ENCODE data around the gene PYCR2.
A peak's percentile ranks its signal among the peaks of the same experiment; 100 is the strongest.
"Not testable (repeated sequence)": the region's sequence is repeated elsewhere in the genome, so short reads cannot be mapped to it uniquely, and the experiment has no call there.

The PYCR2 gene

GRCh38 chr1:225923692-225924555 is at the start of gene PYCR2:
PYCR2 (minus strand) TSS chr1:225924250; CDS start chr1:225924110, 140 bp downstream.
- peak; percentile 91 for DNase-seq (ENCODE audit: low read depth)

- DNase-seq (ENCODE audit: low read depth) = no peak
Measured at GRCh38 chr1:225973158-225973557, 49.1 kb upstream of the PYCR2 start.

DNA sequence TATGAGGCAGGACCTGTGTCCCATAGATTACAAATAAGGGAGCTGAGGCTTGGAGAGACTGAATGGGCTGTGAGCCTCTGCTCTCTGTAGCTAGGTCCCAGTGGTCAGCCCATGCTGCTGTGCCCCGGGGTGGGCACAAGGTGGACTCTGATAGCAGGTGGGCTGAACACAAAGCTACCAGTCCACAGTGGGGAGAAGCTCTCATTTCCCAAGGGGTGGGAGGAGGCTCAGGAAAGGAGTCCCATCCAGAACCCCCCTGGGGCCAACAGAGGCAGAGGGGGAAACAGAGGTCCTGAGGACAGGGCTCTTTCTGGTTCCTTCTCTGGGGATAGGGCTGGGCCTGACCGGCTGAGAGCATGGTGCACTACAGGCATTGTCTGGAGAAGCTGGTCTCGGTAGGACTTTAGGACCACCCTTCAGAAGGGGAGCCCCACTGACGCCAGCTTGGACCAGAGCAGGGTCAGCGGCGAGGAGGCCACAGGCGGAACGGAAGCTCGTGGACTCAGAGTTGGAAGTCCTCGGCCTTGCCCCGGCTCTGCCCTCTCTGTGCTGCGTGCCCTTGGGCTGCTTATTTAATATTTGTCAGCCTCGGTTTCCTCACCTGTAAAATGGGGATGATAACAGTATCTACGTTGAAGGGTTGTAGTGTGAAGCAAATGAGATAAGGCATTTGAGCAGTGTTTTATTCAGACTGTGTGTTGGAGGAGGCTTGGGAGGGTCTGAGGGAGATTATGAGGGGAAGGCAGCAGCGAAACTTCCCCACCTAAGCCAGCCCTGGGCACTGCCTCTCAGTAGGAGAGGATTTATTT is 48.5 kb upstream of the PYCR2 start:
- DNase-seq (ENCODE audit: low read depth) = no peak

DNA sequence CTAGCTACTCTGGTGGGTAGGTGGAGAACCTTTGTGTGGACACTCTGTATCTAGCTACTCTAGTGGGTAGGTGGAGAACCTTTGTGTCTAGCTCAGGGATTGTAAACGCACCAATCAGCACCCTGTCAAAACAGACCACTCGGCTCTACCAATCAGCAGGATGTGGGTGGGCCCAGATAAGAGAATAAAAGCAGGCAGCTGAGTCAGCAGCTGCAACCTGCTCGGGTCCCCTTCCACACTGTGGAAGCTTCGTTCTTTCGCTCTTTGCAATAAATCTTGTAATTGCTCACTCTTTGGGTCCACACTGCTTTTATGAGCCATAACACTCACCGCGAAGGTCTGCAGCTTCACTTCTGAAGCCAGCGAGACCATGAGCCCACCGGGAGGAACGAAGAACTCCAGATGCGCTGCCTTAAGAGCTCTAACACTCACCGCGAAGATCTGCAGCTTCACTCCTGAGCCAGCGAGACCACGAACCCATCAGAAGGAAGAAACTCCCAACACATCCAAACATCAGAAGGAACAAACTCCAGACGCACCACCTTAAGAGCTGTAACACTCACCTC is 46.6 kb upstream of the PYCR2 start:
- not testable (repeated sequence) for DNase-seq (ENCODE audit: low read depth)

GRCh38 chr1:225969751-225970150 is 45.7 kb upstream of the PYCR2 start:
- DNase-seq (ENCODE audit: low read depth) = not testable (repeated sequence)

GRCh38 chr1:225965231-225965630 is 41.2 kb upstream of the PYCR2 start:
- no peak for DNase-seq (ENCODE audit: low read depth)

DNA sequence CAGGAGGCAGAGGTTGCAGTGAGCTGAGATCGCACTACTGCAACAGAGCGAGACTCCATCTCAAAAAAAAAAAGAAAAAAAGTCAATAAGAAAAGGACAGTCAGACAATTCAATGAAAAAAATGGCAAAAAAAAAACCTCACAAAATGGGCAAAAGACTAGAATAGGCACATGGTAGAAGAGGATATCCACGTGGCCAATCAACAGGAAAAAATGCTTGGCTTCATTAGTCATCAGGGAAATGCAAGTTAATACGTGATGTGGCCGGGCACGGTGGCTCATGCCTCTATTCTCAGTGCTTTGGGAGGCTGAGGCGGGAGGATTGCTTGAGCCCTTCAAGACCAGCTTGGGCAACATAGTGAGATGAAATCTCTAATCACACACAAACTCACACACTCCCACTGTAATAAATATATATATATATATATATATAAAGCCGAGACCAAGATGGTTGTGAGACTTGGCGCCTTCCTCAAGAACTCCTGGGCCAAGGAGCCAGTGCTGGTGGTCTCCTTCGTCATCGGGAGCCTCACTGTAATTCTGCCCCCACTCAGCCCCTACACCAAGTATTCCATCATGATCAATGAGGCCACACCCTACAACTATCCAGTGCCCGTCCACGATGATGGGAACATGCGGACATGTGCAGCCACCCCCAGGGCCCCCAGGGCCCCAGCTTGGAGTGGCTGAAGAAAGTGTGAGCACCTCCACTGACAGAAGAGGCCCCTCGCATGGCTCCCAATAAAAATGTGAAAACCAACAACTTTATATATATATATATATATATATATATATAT is 39.9 kb upstream of the PYCR2 start:
- DNase-seq (ENCODE audit: low read depth) = no peak

- peak; percentile 36 for DNase-seq (ENCODE audit: low read depth)
Measured at GRCh38 chr1:225962440-225962975, 38.5 kb upstream of the PYCR2 start.

DNA sequence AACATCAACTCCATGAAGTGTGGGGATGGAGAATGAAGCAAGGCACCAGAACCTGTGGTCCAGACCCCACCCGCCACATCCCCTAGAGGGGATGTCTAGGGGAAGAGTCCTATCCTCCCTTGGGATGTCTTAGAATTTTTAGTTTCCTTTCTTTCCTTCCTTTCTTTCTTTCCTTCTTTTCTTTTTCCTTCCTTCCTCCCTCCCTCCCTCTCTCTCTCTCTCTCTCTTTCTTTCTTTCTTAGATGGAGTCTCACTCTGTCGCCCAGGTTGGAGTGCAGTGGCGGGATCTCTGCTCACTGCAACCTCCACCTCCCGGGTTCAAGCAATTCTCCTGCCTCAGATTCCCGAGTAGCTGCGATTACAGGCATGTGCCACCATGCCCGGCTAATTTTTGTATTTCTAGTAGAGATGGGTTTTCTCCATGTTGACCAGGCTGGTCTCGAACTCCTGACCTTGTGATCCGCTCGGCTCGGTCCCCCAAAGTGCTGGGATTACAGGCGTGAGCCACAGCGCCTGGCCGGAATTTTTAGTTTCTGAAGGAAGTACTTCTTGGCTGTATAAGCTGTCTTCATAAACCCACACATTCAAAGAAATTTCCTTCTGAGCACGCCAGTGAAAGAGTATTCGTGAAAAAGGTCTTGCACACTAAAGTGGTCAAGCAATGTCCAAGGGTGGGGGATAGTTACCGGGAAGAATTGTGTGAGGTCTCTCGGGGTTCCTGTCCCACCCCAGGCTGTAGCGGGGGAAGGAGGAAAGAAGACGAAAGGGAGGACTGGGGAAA is 37.8 kb upstream of the PYCR2 start:
- no peak for DNase-seq (ENCODE audit: low read depth)

- no peak for DNase-seq (ENCODE audit: low read depth)
Measured at GRCh38 chr1:225958041-225958440, 34.0 kb upstream of the PYCR2 start.

DNA sequence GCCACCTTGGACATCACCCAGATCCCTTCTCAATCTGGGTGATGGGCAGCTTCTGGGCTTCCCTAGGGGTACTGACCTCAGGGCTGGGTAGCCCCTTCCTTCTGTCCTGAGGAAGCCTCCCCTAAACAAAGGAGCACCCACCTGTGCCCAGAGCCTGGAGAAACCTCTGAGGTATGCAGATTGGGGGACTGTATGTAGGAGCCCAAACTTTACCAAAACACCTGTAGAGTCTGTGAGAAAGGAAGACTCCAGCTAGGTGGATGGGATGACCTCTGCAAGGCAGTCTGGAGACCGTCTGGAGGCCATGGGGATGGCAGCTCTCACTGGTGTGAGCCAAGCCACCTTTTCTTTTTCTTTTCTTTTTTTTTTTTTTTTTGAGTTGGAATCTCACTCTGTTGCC is 30.7 kb upstream of the PYCR2 start:
- DNase-seq (ENCODE audit: low read depth) = no peak

DNA sequence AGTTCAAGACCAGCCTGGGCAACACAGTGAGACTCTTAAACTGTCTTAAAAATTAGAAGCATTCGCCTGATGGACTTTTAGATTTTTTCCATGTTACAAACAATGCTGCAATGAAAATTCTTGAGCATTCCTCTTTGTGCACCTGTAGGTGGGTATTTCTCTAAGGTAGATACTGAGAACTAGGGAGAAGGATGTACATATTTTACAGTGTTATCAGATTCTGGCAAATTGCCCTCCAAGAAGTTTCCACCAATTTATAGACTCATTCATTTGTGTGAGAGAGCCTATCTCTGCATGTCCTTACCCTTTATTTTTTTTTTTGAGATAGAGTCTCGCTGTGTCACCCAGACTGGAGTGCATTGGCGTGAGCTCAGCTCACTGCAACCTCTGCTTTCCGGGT is 29.3 kb upstream of the PYCR2 start:
- no peak for DNase-seq (ENCODE audit: low read depth)

DNA sequence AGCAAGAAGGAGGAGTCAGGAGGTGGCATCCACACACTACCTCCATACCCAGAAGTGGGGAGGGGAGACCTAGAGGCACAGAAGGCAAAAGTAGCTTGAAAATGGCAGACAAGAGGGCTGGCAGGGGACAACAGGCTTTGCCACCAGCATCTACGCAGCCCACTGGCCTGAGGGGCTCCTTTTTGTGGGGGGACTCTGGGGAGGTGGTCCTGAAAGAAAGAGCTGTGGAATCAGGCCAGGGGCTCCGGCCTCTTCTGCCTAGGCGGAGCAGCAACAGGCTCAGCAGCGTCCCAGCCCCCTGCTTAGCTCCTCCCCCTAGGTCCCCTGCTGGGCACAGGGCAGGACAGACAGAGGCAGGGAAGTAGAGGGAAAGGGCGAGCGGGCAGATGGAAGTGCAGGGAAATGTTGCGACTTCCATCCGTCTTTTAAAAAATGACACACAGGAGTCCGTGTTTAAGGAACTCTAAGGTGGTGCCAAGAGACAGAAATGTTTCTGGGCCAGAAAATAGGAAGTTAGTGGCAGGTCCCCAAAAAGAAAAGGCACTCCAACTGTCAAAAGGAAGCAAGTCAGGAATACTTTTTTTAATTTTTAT is 27.0 kb upstream of the PYCR2 start:
- no peak for DNase-seq (ENCODE audit: low read depth)

GRCh38 chr1:225949041-225949440 is 25.0 kb upstream of the PYCR2 start:
- no peak for DNase-seq (ENCODE audit: low read depth)

DNA sequence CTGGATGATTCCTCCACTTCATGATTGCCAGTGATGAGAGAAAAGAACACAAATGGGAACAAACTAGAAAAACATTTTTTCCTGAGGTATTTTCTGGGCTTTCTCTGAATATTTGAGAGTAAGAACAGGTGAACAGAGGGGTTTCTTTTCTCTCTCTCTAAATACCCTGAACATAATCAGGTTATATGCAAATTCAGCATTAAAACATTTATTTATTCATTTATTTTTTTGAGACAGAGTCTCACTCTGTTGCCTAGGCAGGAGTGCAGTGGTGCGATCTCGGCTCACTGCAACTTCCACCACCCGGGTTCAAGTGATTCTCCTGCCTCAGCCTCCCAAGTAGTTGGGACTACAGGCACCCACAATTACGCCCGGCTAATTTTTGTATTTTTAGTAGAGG is 22.8 kb upstream of the PYCR2 start:
- DNase-seq (ENCODE audit: low read depth) = no peak

GRCh38 chr1:225946082-225946620 is 22.1 kb upstream of the PYCR2 start:
- no peak for DNase-seq (ENCODE audit: low read depth)

GRCh38 chr1:225945564-225945963 is 21.5 kb upstream of the PYCR2 start:
- DNase-seq (ENCODE audit: low read depth) = no peak

GRCh38 chr1:225944951-225945350 is 20.9 kb upstream of the PYCR2 start:
- DNase-seq (ENCODE audit: low read depth) = no peak

DNA sequence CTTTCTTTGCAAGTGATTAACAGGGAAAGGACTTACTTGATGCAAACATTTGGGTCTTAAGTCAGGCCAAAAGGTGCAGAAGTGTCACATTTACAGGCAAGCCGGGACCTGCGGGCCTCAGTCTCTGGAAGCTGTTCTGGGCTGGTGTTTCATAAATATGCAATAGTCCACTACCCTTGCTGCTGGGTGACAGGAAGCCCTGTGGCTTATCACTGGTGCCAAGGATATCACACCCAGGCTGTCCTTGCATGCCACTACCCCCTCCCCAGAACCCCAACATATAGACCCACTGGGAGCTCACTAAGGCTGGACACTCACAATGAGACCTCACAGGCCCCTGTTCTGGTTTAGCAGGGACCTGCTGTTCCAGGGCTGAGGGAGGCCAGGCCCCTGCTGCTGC is 20.3 kb upstream of the PYCR2 start:
- no peak for DNase-seq (ENCODE audit: low read depth)

- no peak for DNase-seq (ENCODE audit: low read depth)
Measured at GRCh38 chr1:225943582-225943981, 19.5 kb upstream of the PYCR2 start.

Data from activated gamma-delta T cell treated with anti-CD3 and anti-CD28 coated beads, Interleukin-2, amount 50 U/mL, for 16 hours (primary cell).